ENCODE results near the gene CEP120.

DNA sequence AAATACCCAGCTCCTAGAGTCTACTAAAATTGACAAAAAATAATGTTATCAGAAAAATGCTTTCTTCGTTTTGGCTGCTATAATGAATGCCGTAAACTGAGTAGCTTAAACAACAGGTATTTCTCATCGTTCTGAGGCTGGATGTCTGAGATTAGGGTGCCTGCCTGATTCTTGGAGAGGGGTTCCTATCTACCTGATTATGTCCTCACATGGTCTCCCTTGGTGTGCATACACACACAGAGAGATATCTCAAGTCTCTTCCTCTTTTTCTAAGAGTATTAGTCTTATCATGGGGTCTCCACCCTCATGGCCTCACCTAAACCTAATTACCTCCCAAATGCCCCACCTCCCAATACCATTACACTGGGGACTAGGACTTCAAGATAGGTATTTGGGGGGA is 48.2 kb upstream of the CEP120 start:
- TF ChIP-seq, protein P1, sequence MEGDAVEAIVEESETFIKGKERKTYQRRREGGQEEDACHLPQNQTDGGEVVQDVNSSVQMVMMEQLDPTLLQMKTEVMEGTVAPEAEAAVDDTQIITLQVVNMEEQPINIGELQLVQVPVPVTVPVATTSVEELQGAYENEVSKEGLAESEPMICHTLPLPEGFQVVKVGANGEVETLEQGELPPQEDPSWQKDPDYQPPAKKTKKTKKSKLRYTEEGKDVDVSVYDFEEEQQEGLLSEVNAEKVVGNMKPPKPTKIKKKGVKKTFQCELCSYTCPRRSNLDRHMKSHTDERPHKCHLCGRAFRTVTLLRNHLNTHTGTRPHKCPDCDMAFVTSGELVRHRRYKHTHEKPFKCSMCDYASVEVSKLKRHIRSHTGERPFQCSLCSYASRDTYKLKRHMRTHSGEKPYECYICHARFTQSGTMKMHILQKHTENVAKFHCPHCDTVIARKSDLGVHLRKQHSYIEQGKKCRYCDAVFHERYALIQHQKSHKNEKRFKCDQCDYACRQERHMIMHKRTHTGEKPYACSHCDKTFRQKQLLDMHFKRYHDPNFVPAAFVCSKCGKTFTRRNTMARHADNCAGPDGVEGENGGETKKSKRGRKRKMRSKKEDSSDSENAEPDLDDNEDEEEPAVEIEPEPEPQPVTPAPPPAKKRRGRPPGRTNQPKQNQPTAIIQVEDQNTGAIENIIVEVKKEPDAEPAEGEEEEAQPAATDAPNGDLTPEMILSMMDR (IDR thresholded peaks at IDR 0.05; ENCODE audit: insufficient read depth, low read length, poor library complexity, severe bottlenecking) = no peak
- no peak for TF ChIP-seq EZH2phosphoT487 (conservative IDR thresholded peaks at IDR 0.05; ENCODE audit: low read length)
